Measurements from ENCODE around the gene FOLH1. TPM values are rescaled to one million over a fixed set of nuclear protein-coding genes. Genes with fewer than 3 reads are reported as not detected.
"Not testable (repeated sequence)": the region's sequence is repeated elsewhere in the genome, so short reads cannot be mapped to it uniquely, and the experiment has no call there.

The FOLH1 gene
- total RNA-seq, 1 donor from 2014 or later = 4.9 TPM

- DNase-seq (ENCODE audit: low spot score in 2 of 2); FAIRE-seq: not testable (repeated sequence)
These were observed 22.8 kb downstream of the FOLH1 start for GRCh38 chr11:49185597-49185996.

GRCh38 chr11:49184756-49185155, 23.6 kb downstream of the FOLH1 start:
- FAIRE-seq; DNase-seq (ENCODE audit: low spot score in 2 of 2): not testable (repeated sequence)

- not testable (repeated sequence) for DNase-seq (ENCODE audit: low spot score in 2 of 2); FAIRE-seq
These were observed 30.5 kb downstream of the FOLH1 start for GRCh38 chr11:49177936-49178335.

- not testable (repeated sequence) for DNase-seq (ENCODE audit: low spot score in 2 of 2); FAIRE-seq
These were observed 33.0 kb downstream of the FOLH1 start for GRCh38 chr11:49175378-49175777.

GRCh38 chr11:49174691-49175366, 33.6 kb downstream of the FOLH1 start:
- not testable (repeated sequence) for FAIRE-seq; DNase-seq (ENCODE audit: low spot score in 2 of 2)

GRCh38 chr11:49171613-49172012, 36.8 kb downstream of the FOLH1 start:
- not testable (repeated sequence) for FAIRE-seq; DNase-seq (ENCODE audit: low spot score in 2 of 2)

- not testable (repeated sequence) for DNase-seq (ENCODE audit: low spot score in 2 of 2)
- peak; percentile 97 for FAIRE-seq
These were observed 38.8 kb downstream of the FOLH1 start for GRCh38 chr11:49169579-49169978.

DNA sequence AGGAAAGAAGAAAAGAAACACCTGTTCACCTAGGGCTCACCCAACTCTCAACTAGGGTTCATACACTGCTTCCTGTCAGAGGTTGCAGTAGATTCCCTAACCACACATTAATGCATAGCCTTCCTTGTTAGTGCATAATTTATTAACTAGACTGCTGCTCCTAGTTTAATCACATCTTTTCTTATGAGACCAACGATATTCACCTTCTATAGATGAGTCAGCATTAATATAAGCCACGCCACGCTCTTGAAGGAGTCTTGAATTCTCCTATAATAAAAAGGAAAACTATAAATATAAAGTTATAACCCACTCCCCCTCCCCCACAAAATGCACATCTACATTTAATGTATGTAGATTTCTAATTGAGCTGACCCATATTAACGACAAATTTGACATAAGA, 39.4 kb downstream of the FOLH1 start:
- not testable (repeated sequence) for DNase-seq (ENCODE audit: low spot score in 2 of 2); FAIRE-seq

- FAIRE-seq (no peak), DNase-seq (ENCODE audit: low spot score in 2 of 2) (no peak)
These were observed 57.2 kb downstream of the FOLH1 start for GRCh38 chr11:49151211-49151610.

GRCh38 chr11:49102356-49102755, 106.0 kb downstream of the FOLH1 start:
- FAIRE-seq; DNase-seq (ENCODE audit: low spot score in 2 of 2): not testable (repeated sequence)

Other genes with a start within 250 kb of the FOLH1 start
- gene TRIM51G, start 224.7 kb downstream of the FOLH1 start, total RNA-seq = 0.41 TPM
- under 0.01 TPM for gene TRIM49B, start 179.8 kb downstream of the FOLH1 start, total RNA-seq
- not detected for gene TRIM64C, start 149.5 kb downstream of the FOLH1 start, total RNA-seq

All from frontal cortex (tissue), 4 donors.